HG02571 (cell line): ENCODE results near the gene CACNA2D1.

Source experiments
- ATAC-seq: cut with Tn5 transposase; IDR thresholded peaks from one replicate; pipeline ENCODE4 v1.9.1; 2021; ENCODE audit warnings: mild to moderate bottlenecking, moderate library complexity; ENCODE audit not compliant: unreplicated experiment

CACNA2D1 gene

DNA sequence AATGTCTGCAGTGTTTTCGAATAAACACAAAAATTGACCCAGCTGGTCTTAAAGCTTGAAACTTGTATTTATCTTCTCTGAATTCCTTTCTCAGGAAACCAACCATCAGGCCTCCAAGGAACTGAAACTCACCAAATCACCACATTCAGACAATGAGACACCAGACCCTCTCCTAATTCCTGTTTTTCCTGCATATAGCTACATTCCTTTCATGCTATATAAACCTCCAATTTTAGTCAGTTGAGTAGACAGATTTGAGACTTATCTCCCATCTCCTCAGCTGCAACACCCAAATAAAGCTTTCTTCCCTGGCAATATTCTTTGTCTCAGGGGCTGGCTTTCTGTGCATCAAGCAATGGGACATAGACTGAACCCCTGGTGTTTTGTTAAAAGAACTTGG is 317.0 kb downstream of the CACNA2D1 start:
- no peak for ATAC-seq

DNA sequence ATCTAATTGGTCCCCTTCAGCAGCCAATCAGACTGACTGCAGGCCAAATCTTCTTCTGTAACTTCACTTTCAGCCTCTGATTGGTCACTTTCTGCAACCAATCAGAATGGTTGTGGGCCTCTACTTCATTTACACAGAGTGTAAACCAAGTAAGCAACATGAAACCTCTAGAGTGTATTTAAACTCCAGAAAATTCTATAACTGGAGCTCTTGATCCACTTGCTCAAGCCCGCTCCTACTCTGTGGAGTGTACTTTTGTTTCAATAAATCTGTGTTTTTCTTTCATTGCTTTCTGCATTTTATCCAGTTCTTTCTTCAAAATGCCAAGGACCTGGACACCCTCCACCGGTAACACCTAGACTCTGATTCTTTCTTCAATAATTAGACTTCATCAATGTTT is 319.1 kb downstream of the CACNA2D1 start:
- no peak for ATAC-seq

DNA sequence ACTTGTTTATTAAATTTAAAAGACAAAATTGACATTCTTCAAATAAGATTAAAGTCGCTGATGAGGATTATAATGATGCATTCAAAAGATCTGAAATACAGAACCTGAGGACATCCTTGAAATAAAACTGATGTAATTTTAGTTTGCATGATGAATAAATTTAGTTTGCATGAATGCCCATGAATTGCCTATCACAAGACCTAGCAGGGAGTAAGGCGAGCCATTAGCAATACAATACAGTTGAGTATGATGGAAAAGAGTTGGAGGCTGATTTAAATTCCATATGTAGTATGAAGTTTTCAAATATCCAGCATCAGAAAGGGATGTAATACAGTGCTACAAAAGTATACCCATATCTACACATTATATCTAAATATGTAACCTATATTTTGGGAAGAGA is 321.3 kb downstream of the CACNA2D1 start:
- ATAC-seq: no peak

DNA sequence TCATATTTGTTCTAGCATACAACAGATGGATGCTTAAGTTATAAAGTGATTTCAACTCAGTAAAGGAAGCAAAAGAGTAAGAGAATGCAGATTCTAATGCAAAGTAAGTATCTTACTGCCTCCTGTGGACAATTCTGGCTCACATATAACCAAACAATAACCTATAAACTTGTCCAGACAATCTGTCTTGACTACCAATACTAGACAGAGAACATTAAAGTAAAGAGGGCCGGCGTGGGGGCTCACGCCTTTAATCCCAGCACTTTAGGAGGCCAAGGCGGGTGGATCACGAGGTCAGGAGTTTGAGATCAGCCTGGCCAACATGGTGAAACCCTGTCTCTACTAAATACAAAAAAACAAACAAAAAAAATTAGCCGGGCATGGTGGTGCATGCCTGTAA is 329.3 kb downstream of the CACNA2D1 start:
- no peak for ATAC-seq

- no peak for ATAC-seq
Measured at GRCh38 chr7:82110146-82110840, 333.3 kb downstream of the CACNA2D1 start.

- no peak for ATAC-seq
Measured at GRCh38 chr7:82109288-82109687, 334.3 kb downstream of the CACNA2D1 start.

DNA sequence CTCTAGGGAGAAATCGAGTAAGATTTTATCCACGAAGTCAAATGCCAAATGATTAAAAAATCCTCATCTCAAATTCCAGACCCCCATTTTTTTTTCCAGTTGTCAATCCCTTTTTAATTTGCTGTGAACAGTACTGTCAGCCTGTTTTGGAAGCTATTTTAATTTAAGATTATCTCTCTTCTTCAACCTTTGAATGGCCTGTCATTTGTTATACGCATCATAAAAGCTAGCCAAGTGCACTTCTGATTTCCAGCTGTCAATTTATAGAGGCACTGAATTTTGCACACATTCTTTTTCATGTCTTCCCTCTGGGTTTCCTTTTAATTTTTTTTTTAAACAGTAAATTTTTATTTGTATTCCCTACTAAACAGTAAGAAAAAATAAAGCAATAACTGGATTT is 337.4 kb downstream of the CACNA2D1 start:
- ATAC-seq: no peak

DNA sequence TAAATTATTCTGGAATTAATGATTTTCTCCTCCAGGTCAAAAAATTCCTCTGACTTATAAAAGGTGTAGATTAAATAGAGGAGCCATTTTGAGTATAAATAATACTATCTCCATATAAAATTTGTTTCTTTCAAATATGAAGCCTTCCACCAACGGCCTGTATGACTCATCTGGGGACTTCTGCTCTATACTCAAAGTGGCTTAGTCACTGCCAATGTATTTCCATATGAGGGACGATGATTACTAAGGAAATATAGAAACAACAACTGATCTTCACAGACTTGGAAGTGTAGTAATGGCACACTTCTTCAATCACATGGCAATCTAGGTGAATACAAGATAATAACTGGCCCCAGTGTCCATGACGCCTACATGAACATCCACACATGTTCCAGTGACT is 338.1 kb downstream of the CACNA2D1 start:
- no peak for ATAC-seq

DNA sequence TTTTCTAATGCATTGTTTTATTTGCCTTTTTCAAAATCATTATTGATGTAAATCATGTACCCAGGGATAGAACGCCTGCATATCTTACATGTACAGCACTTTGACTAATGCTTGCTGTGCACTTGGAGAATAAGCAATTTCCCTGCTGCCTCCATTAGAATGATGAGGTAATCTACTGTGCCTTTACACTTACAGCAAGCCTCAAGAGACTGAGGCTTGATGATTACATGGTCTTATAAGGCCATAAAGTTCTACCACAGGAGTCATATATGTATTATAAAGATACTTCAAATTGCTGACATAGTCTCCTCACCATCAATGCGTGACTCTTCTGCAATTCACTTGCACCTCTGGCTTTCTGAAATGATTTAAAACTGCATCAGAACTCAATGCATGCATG is 345.2 kb downstream of the CACNA2D1 start:
- no peak for ATAC-seq

GRCh38 chr7:82091126-82091684 is 352.4 kb downstream of the CACNA2D1 start:
- no peak for ATAC-seq

- no peak for ATAC-seq
Measured at GRCh38 chr7:82087099-82087498, 356.5 kb downstream of the CACNA2D1 start.

DNA sequence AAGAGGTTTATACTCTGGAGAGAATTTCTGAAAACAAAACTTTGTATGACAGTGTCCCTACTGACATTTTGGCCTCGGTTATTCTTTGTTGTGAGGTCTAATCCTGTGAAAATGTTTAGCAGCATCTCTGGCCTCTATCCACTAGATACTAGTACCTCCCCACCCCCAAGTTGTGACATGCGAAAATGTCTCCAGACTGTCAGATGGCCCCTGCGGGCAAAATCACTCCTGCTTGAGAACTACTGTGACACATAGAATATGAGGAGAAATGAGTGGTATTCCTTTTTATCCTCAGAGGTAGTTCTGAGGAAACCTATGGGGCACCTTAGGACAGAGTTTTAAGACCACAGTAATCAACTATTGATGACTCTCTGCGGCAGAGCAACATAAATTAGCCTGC is 358.5 kb downstream of the CACNA2D1 start:
- no peak for ATAC-seq

- no peak for ATAC-seq
Measured at GRCh38 chr7:82081644-82082224, 361.8 kb downstream of the CACNA2D1 start.

DNA sequence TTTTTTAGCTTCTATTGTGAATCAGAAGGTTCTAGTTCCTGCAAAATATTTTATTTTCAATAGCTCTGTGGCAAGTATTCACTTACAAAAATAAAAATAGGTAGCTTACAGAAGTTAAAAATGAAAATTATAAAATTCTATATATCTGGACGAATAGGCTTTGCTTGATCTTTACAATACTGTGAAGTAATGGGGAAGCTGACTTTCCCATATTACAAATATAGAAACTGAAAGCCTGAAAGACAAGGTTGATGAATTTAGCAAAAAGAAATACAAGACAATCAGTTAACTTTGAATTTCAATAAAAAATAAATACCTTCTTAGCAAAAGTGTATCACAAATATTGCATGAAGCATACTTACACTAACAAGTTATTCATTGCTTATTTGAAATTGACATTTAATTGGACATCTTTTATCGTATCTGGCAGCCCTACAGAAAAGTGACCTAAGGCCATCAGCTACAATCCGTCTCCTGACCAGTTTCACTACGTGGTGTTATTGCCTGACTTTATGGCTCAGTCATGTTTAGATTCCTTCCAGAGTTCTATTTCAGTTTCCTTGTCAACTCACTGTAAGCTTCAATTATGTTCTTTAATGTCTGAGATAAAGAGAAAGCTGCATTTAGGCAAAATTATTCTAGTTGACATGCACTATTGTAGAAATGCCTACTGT is 363.2 kb downstream of the CACNA2D1 start:
- no peak for ATAC-seq

DNA sequence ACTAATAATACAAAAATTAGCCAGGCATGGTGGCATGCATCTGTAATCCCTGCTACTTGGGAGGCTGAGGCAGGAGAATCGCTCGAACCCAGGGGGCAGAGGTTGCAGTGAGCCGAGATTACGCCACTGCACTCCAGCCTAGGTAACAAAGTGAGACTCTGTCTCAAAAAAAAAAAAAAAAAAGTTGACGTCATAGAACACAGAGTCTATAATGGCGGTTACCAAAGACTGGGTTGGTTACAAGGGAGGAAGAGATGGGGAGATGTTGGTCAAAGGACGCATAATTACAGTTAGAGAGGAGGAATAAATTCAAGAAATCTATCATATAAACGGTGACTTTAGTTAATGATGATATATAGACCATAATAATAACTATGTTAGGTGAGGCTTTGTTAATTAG is 364.1 kb downstream of the CACNA2D1 start:
- ATAC-seq: no peak

- ATAC-seq: no peak
Measured at GRCh38 chr7:82078807-82079206, 364.8 kb downstream of the CACNA2D1 start.

DNA sequence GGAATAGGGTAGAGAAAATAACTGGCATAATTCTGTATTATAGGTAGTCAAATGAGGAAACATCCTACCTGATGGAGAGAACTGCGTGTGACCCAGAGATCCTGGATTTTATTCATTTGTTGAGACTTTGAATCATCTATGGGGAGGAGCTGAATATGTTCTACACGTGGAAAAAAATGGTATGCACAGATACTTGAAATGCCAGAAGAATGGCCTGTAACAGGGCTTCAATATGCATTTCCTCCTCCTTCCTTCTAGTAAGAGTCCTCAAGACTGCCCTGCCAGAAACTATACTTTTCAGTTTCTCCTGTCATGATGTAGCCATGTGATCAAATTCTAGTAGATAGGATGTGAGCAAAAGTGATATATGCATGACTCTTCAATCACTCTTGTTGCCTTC is 372.1 kb downstream of the CACNA2D1 start:
- ATAC-seq: no peak

DNA sequence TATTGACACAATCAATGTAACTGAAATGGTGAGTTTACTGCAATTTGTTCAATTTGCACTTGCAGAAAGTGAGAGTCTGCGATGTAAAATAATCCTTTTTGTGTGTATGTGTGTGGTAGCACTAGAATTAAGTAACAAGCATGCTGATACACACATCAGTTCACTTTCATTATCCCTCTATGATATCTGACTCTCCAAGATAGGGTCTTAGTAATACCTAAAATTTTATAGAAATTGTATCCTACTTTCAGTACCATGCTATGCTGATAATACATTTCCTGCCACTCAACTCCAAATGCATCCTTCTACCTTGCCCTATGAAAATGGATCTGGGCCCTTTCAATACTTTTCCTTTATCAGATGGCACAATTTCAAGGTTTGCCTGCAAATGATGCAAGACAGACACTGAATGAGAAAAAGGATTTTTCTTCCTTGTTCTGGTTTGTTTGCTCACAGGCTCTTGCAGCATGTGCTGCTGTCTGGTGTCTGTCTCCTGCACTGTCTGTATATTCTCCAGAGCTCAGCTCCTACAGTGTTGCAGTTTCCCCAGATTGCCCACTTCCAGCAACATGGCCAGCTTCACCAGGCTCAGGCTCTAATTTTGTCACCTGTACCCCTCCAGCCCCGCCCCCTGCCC is 375.8 kb downstream of the CACNA2D1 start:
- no peak for ATAC-seq

DNA sequence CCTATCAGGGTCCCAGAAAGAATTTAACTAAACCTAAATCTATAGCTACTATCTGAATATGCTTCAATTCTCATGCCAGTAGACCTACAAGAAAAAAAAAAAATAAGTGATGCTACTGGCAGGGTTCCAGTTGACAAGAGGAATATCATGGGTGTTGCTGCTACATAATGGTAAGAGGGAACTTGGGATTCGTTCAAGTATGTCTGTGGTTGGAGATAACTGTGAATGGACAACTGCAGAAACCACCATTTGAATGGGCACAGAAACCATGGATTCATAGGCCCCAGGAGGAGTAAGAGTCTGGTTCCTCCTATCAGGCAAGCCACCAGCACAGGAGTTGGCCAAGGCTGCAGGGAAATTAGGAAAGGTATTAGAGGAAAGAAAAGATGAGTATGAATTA is 386.1 kb downstream of the CACNA2D1 start:
- ATAC-seq: no peak

- ATAC-seq: no peak
Measured at GRCh38 chr7:82056282-82056681, 387.3 kb downstream of the CACNA2D1 start.

DNA sequence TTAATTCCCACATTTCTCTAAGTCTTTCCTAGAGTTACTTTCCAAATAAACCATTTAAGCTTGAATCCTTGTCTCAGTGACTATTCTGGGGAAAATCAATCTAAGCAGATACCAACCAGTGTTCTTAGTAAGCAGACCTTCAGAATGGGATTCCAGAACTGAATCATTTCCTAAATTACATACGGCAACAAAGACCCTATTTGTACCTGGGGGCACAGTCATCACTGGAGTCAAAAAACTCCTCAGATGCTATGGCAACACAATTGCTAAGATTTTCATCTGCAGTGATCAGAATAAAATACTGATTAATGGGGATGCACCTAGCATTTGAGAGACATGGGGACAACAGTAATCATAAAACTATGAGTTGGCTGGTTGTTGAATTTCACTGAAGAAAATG is 389.0 kb downstream of the CACNA2D1 start:
- ATAC-seq: no peak
